Muscle of arm (tissue), 14 donors: ENCODE results near the gene TLR1. TPM values are rescaled to one million over a fixed set of nuclear protein-coding genes. Genes with fewer than 3 reads are reported as not detected.
"Not testable (repeated sequence)": the region's sequence is repeated elsewhere in the genome, so short reads cannot be mapped to it uniquely, and the experiment has no call there.

Experiments
- DNase-seq: peaks from one replicate; pipeline ENCODE4 v3.0.0-alpha.2; 2013
- long read RNA-seq, 11 donors: transcript quantifications; one replicate each; lab custom pipeline, GENCODE V29; 2026
- polyA plus RNA-seq, 12 donors: library from polyadenylated mRNA; unstranded; fragments of 120-200 nt; gene quantifications; one replicate each; pipeline ENCODE4 v1.2.1, GENCODE V29; 2013; ENCODE audit not compliant: insufficient read length in 12 of 12

TLR1 gene
- 1 to 10 TPM in 10 of 12 donors, not detected in 2; 1.9 to 6.0 (median 3.3) TPM for polyA plus RNA-seq
- long read RNA-seq, donor 1, partial matches to known transcripts: 0 of 1 reads
- long read RNA-seq, donor 1, other reads (novel, unspliced or antisense): 0 of 1 reads
- long read RNA-seq, donor 2: 0 reads
- long read RNA-seq, donor 3: 0 reads
- long read RNA-seq, donor 4: 0 reads
- long read RNA-seq, donor 5: 0 reads
- long read RNA-seq, donor 6: 0 reads
- long read RNA-seq, donor 7: 0 reads
- long read RNA-seq, donor 8: 0 reads
- long read RNA-seq, donor 9: 0 reads
- long read RNA-seq, donor 10, partial matches to known transcripts: 11 of 20 reads
- long read RNA-seq, donor 10, other reads (novel, unspliced or antisense): 7 of 20 reads
- long read RNA-seq, donor 11, partial matches to known transcripts: 0 of 1 reads
- long read RNA-seq, donor 11, other reads (novel, unspliced or antisense): 0 of 1 reads

GRCh38 chr4:38804654-38805295 is at the start of gene TLR1:
TLR1 (minus strand) TSS chr4:38804791; CDS start chr4:38798831, 5,960 bp downstream.
- peak; percentile 69 for DNase-seq

GRCh38 chr4:38846015-38846414 is 41.4 kb upstream of the TLR1 start:
- no peak for DNase-seq

- no peak for DNase-seq
Measured at GRCh38 chr4:38842994-38843393, 38.4 kb upstream of the TLR1 start.

- DNase-seq: no peak
Measured at GRCh38 chr4:38837849-38838248, 33.3 kb upstream of the TLR1 start.

GRCh38 chr4:38837334-38837733 is 32.7 kb upstream of the TLR1 start:
- no peak for DNase-seq

- no peak for DNase-seq
Measured at GRCh38 chr4:38834570-38834969, 30.0 kb upstream of the TLR1 start.

- DNase-seq: no peak
Measured at GRCh38 chr4:38832624-38833528, 28.3 kb upstream of the TLR1 start.

- no peak for DNase-seq
Measured at GRCh38 chr4:38832206-38832605, 27.6 kb upstream of the TLR1 start.

GRCh38 chr4:38831653-38832052 is 27.1 kb upstream of the TLR1 start:
- DNase-seq: no peak

GRCh38 chr4:38829237-38829636 is 24.6 kb upstream of the TLR1 start:
- no peak for DNase-seq

GRCh38 chr4:38823766-38824165 is 19.2 kb upstream of the TLR1 start:
- DNase-seq: no peak

GRCh38 chr4:38822748-38823303 is 18.2 kb upstream of the TLR1 start:
- DNase-seq: no peak

- DNase-seq: no peak
Measured at GRCh38 chr4:38821739-38822138, 17.1 kb upstream of the TLR1 start.

GRCh38 chr4:38820329-38821061 is 15.9 kb upstream of the TLR1 start:
- no peak for DNase-seq

- no peak for DNase-seq
Measured at GRCh38 chr4:38819569-38819968, 15.0 kb upstream of the TLR1 start.

GRCh38 chr4:38818441-38818976 is 13.9 kb upstream of the TLR1 start:
- DNase-seq: no peak

- DNase-seq: no peak
Measured at GRCh38 chr4:38815885-38816782, 11.5 kb upstream of the TLR1 start.

GRCh38 chr4:38814386-38814785 is 9.8 kb upstream of the TLR1 start:
- DNase-seq: no peak

GRCh38 chr4:38811297-38811696 is 6.7 kb upstream of the TLR1 start:
- DNase-seq: no peak

GRCh38 chr4:38807462-38807861 is 2.9 kb upstream of the TLR1 start:
- DNase-seq: not testable (repeated sequence)
